Natural killer cell (primary cell): ENCODE data around the gene JUP. TPM values are rescaled to one million over a fixed set of nuclear protein-coding genes. Genes with fewer than 3 reads are reported as not detected.

Experiments
- ATAC-seq, 3 donors: fragments of 150-1000 bp in 2 of 3; fragments of 200-7000 bp in 1 of 3; cut with Tn5 transposase; 1 replicate in 1 of 3; 2 replicates in 2 of 3; pipeline ENCODE4 v1.10.0; 2021; ENCODE audit warnings: mild to moderate bottlenecking in 2 of 3, moderate library complexity in 2 of 3
- DNase-seq, 2 donors: peaks; one replicate each; pipeline versions ENCODE4 v3.0.0 to v3.0.0-alpha.2; 2013 to 2021; ENCODE audit warnings: mixed read lengths in 1 of 2
- H3K27ac ChIP-seq: one replicate; pipeline ENCODE4 v1.5.1; 2013; ENCODE audit warnings: mild to moderate bottlenecking, low read length
- H3K27me3 ChIP-seq: one replicate; pipeline ENCODE4 v1.6.1; 2013; ENCODE audit warnings: low read length; ENCODE audit not compliant: control insufficient read depth, insufficient read depth
- H3K36me3 ChIP-seq: one replicate; pipeline ENCODE4 v1.6.1; 2013; ENCODE audit warnings: low read length; ENCODE audit not compliant: control insufficient read depth, insufficient read depth
- H3K4me1 ChIP-seq: one replicate; pipeline ENCODE4 v1.6.1; 2013; ENCODE audit warnings: low read length; ENCODE audit not compliant: control insufficient read depth, insufficient read depth
- H3K4me3 ChIP-seq: one replicate; pipeline ENCODE4 v1.5.1; 2013; ENCODE audit warnings: low read length
- H3K9me3 ChIP-seq: one replicate; pipeline ENCODE4 v1.6.1; 2013; ENCODE audit warnings: low read length; ENCODE audit not compliant: control insufficient read depth, insufficient read depth
- H3K27ac Mint-ChIP-seq, 2 donors: one replicate each; pipeline ENCODE4 v1.8.0; 2022; ENCODE audit warnings: mild to moderate bottlenecking in 2 of 2, mixed read lengths in 2 of 2, moderate library complexity in 1 of 2
- H3K27me3 Mint-ChIP-seq, 2 donors: one replicate each; pipeline ENCODE4 v1.8.0; 2022; ENCODE audit warnings: low read depth in 2 of 2, mixed read lengths in 2 of 2
- H3K36me3 Mint-ChIP-seq: one replicate; pipeline ENCODE4 v1.8.0; 2022; ENCODE audit warnings: mixed read lengths
- H3K4me1 Mint-ChIP-seq, 2 donors: one replicate each; pipeline ENCODE4 v1.8.0; 2022; ENCODE audit warnings: mixed read lengths in 2 of 2
- H3K4me3 Mint-ChIP-seq: one replicate; pipeline ENCODE4 v1.8.0; 2022; ENCODE audit warnings: mild to moderate bottlenecking, moderate library complexity, mixed read lengths
- H3K9me3 Mint-ChIP-seq, 2 donors: one replicate each; pipeline ENCODE4 v1.8.0; 2022; ENCODE audit warnings: mixed read lengths in 2 of 2
- WGBS: methylation state at CpG from one replicate; pipeline ENCODE4 v1.1.7; 2013; ENCODE audit warnings: missing lambda C conversion rate; ENCODE audit not compliant: insufficient coverage; 5-methylcytosine and 5-hydroxymethylcytosine counted together
- intact Hi-C: fragments of 100-400 bp; cut with micrococcal nuclease; formaldehyde crosslinking; loops from one replicate; pipeline ENCODE4 v1.14.2; 2022
- total RNA-seq, 4 donors: library from RNA; stranded (reverse); fragments of 120-200 nt in 1 of 4; gene quantifications; one replicate each; pipeline versions ENCODE4 v1.2.3 to v1.2.4, GENCODE V29; 2013 to 2022
- TF ChIP-seq, protein P1 (sequence below): fragments of 200-600 bp; IDR thresholded peaks from one replicate; pipeline ENCODE4 v1.8.0; 2022; ENCODE audit warnings: antibody characterized with exemption

JUP gene
- total RNA-seq, 3 donors from 2014 or later (not counting 1 experiment from before 2014, with no cell fraction given), result 1.8 to 12.1 (median 2.0) TPM

GRCh38 chr17:41733348-41734138 lies 53.0 kb downstream of the JUP start:
- no peaks in the 10 kb centered on the region for H3K36me3 ChIP-seq
- H3K4me3 ChIP-seq, result no peak overlapping the region
- peaks cover 27% of the 10 kb centered on the region for H3K27me3 ChIP-seq
- DNase-seq, result no peak
- no peaks in the 10 kb centered on the region for H3K36me3 Mint-ChIP-seq
- H3K9me3 ChIP-seq, result no peaks in the 10 kb centered on the region
- intact Hi-C loops, result no loop called here
- TF ChIP-seq, protein P1, sequence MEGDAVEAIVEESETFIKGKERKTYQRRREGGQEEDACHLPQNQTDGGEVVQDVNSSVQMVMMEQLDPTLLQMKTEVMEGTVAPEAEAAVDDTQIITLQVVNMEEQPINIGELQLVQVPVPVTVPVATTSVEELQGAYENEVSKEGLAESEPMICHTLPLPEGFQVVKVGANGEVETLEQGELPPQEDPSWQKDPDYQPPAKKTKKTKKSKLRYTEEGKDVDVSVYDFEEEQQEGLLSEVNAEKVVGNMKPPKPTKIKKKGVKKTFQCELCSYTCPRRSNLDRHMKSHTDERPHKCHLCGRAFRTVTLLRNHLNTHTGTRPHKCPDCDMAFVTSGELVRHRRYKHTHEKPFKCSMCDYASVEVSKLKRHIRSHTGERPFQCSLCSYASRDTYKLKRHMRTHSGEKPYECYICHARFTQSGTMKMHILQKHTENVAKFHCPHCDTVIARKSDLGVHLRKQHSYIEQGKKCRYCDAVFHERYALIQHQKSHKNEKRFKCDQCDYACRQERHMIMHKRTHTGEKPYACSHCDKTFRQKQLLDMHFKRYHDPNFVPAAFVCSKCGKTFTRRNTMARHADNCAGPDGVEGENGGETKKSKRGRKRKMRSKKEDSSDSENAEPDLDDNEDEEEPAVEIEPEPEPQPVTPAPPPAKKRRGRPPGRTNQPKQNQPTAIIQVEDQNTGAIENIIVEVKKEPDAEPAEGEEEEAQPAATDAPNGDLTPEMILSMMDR, result no peak
- H3K9me3 Mint-ChIP-seq, result no peaks in the 10 kb centered on the region
- no peak overlapping the region for H3K27ac Mint-ChIP-seq
- no peak overlapping the region for H3K4me3 Mint-ChIP-seq
- WGBS, result 12% methylated on average over 37 of the region's 40 CpGs
- H3K27ac ChIP-seq, result no peak overlapping the region
- H3K4me1 Mint-ChIP-seq, result no peaks in the 10 kb centered on the region
- peaks cover 39 to 42% of the 10 kb centered on the region in 2 donors for H3K27me3 Mint-ChIP-seq
- peaks cover 16% of the 10 kb centered on the region for H3K4me1 ChIP-seq
- ATAC-seq, result no peak

GRCh38 chr17:41731836-41732235 lies 54.7 kb downstream of the JUP start:
- TF ChIP-seq, protein P1, result no peak
- no peak overlapping the region for H3K27ac Mint-ChIP-seq
- DNase-seq (no peak), ATAC-seq (no peak)
- H3K36me3 Mint-ChIP-seq, result no peaks in the 10 kb centered on the region
- no peak overlapping the region for H3K27ac ChIP-seq
- no peak overlapping the region for H3K4me3 ChIP-seq
- H3K9me3 Mint-ChIP-seq, result no peaks in the 10 kb centered on the region
- peaks cover 21% of the 10 kb centered on the region for H3K27me3 ChIP-seq
- H3K27me3 Mint-ChIP-seq, result peaks cover 36 to 39% of the 10 kb centered on the region in 2 donors
- intact Hi-C loops, result no loop called here
- WGBS, result 50% methylated on average over 1 of the region's 3 CpGs
- no peaks in the 10 kb centered on the region for H3K4me1 Mint-ChIP-seq
- H3K4me1 ChIP-seq, result peaks cover 11% of the 10 kb centered on the region
- H3K4me3 Mint-ChIP-seq, result no peak overlapping the region
- H3K9me3 ChIP-seq, result no peaks in the 10 kb centered on the region
- no peaks in the 10 kb centered on the region for H3K36me3 ChIP-seq

GRCh38 chr17:41730479-41730878 lies 56.0 kb downstream of the JUP start:
- Mint-ChIP-seq H3K4me1 (no peaks in the 10 kb centered on the region), H3K27ac (no peak overlapping the region), H3K36me3 (no peaks in the 10 kb centered on the region), H3K9me3 (no peaks in the 10 kb centered on the region), H3K27me3 (peaks cover 26 to 28% of the 10 kb centered on the region in 2 donors), H3K4me3 (no peak overlapping the region)
- DNase-seq, result no peak
- WGBS, result 39% methylated on average over 4 of the region's 4 CpGs
- Histone ChIP-seq H3K27ac (no peak overlapping the region), H3K36me3 (no peaks in the 10 kb centered on the region), H3K9me3 (no peaks in the 10 kb centered on the region), H3K27me3 (peaks cover 18% of the 10 kb centered on the region), H3K4me3 (no peak overlapping the region), H3K4me1 (peaks cover 11% of the 10 kb centered on the region)
- ATAC-seq, result peak in 1 of 3 donors; percentile 11
- TF ChIP-seq, protein P1, result no peak
- intact Hi-C loops, result no loop called here
